HG02571 (cell line): ENCODE data around the gene NKPD1.

Source experiments
- ATAC-seq: cut with Tn5 transposase; IDR thresholded peaks from one replicate; pipeline ENCODE4 v1.9.1; 2021; ENCODE audit warnings: mild to moderate bottlenecking, moderate library complexity; ENCODE audit not compliant: unreplicated experiment

The NKPD1 gene

GRCh38 chr19:45160870-45161737 lies at the start of gene NKPD1:
TSS of gene NKPD1 (minus strand) at chr19:45160982. CDS start at chr19:45160150, 832 bp downstream.
- no peak for ATAC-seq

GRCh38 chr19:45206328-45206727 lies 45.5 kb upstream of the NKPD1 start:
- no peak for ATAC-seq

- no peak for ATAC-seq
Observed at GRCh38 chr19:45205810-45206209, 45.0 kb upstream of the NKPD1 start.

GRCh38 chr19:45202637-45203036 lies 41.9 kb upstream of the NKPD1 start:
- ATAC-seq: no peak

GRCh38 chr19:45200568-45200967 lies 39.8 kb upstream of the NKPD1 start:
- ATAC-seq: no peak

GRCh38 chr19:45195764-45196163 lies 35.0 kb upstream of the NKPD1 start:
- no peak for ATAC-seq

GRCh38 chr19:45191375-45191774 lies 30.6 kb upstream of the NKPD1 start:
- no peak for ATAC-seq

- ATAC-seq: no peak
Observed at GRCh38 chr19:45189971-45190370, 29.2 kb upstream of the NKPD1 start.

- no peak for ATAC-seq
Observed at GRCh38 chr19:45187421-45188100, 26.8 kb upstream of the NKPD1 start.

GRCh38 chr19:45186509-45187334 lies 25.9 kb upstream of the NKPD1 start:
- ATAC-seq: no peak

- ATAC-seq: no peak
Observed at GRCh38 chr19:45184115-45184514, 23.3 kb upstream of the NKPD1 start.

- ATAC-seq: no peak
Observed at GRCh38 chr19:45182758-45183157, 22.0 kb upstream of the NKPD1 start.

GRCh38 chr19:45180936-45181335 lies 20.2 kb upstream of the NKPD1 start:
- no peak for ATAC-seq

GRCh38 chr19:45179892-45180370 lies 19.1 kb upstream of the NKPD1 start:
- ATAC-seq: no peak

GRCh38 chr19:45179072-45179891 lies 18.5 kb upstream of the NKPD1 start:
- no peak for ATAC-seq

GRCh38 chr19:45178262-45179071 lies 17.7 kb upstream of the NKPD1 start, which contains the start of gene BLOC1S3:
TSS of gene BLOC1S3 (plus strand) at chr19:45178784. CDS start at chr19:45179297, 513 bp downstream.
- peak; percentile 83 for ATAC-seq

GRCh38 chr19:45177817-45178261 lies 17.1 kb upstream of the NKPD1 start, which contains the start of gene TRAPPC6A:
TSS of gene TRAPPC6A (minus strand) at chr19:45178237. CDS start at chr19:45178218, 19 bp downstream.
- peak; percentile 2 for ATAC-seq

GRCh38 chr19:45175515-45176345 lies 14.9 kb upstream of the NKPD1 start:
- ATAC-seq: no peak
